ENCODE data around the gene RPH3AL.

- TF ChIP-seq CTCF (IDR thresholded peaks at IDR 0.05 in 4 of 5, conservative IDR thresholded peaks at IDR 0.05 in 1 of 5): no peak
- no peak for TF ChIP-seq POLR2A (IDR thresholded peaks at IDR 0.05)
These were observed 159.2 kb downstream of the RPH3AL start for GRCh38 chr17:193426-193810.

Data from gastrocnemius medialis (tissue), 4 donors.